Mesenchymal stem cell (in vitro differentiated cells and primary cell): ENCODE data around the gene SERPINC1. TPM values are rescaled to one million over a fixed set of nuclear protein-coding genes. Genes with fewer than 3 reads are reported as not detected.

Experiments used
- small RNA-seq: library from polyadenylated mRNA; stranded (forward); fragments of <200 nt; extraction: miRNeasy Mini kit (QIAGEN cat#:217004); gene quantifications from one replicate; pipeline ENCODE3, GENCODE V24; 2013; ENCODE audit warnings: low read depth

The SERPINC1 gene

Small RNA genes lying within 50 kb of the gene (small RNA-seq; reads per million reads assigned to genes)
- not detected for gene RNA5SP67
